UCSD-AML1 (cell line): ENCODE data around the gene DKC1.
A peak's percentile ranks its signal among the peaks of the same experiment; 100 is the strongest.

Experiments used
- DNase-seq: peaks from one replicate; lab custom pipeline; 2025; ENCODE audit not compliant: unreplicated experiment; lab: John Stamatoyannopoulos, UW

DKC1 gene

GRCh38 chrX:154735695-154736393 lies 26.8 kb upstream of the DKC1 start:
- DNase-seq: no peak

GRCh38 chrX:154737136-154737535 lies 25.5 kb upstream of the DKC1 start:
- no peak for DNase-seq

GRCh38 chrX:154738011-154738738 lies 24.5 kb upstream of the DKC1 start:
- peak; percentile 36 for DNase-seq

- no peak for DNase-seq
Observed at GRCh38 chrX:154739952-154740465, 22.7 kb upstream of the DKC1 start.

GRCh38 chrX:154742613-154743012 lies 20.1 kb upstream of the DKC1 start:
- no peak for DNase-seq

- no peak for DNase-seq
Observed at GRCh38 chrX:154748712-154749339, 13.8 kb upstream of the DKC1 start.

- no peak for DNase-seq
Observed at GRCh38 chrX:154749856-154750255, 12.8 kb upstream of the DKC1 start.

- no peak for DNase-seq
Observed at GRCh38 chrX:154750301-154751202, 12.1 kb upstream of the DKC1 start, which contains the start of gene GAB3. Gene GAB3 (minus strand): TSS chrX:154751077. CDS start chrX:154751025, 52 bp downstream.

GRCh38 chrX:154751203-154751668 lies 11.4 kb upstream of the DKC1 start:
- peak; percentile 54 for DNase-seq

GRCh38 chrX:154751669-154752271 lies 10.9 kb upstream of the DKC1 start:
- DNase-seq: no peak

- no peak for DNase-seq
Observed at GRCh38 chrX:154758696-154759095, 4.0 kb upstream of the DKC1 start.

GRCh38 chrX:154761977-154762536 lies 607 bp upstream of the DKC1 start:
- DNase-seq: no peak

- DNase-seq: no peak
Observed at GRCh38 chrX:154774622-154775021, 12.0 kb downstream of the DKC1 start.

GRCh38 chrX:154775419-154776349 lies 13.0 kb downstream of the DKC1 start:
- DNase-seq: no peak

- no peak for DNase-seq
Observed at GRCh38 chrX:154776753-154777152, 14.1 kb downstream of the DKC1 start.

GRCh38 chrX:154779261-154779660 lies 16.6 kb downstream of the DKC1 start:
- no peak for DNase-seq

GRCh38 chrX:154780968-154781367 lies 18.3 kb downstream of the DKC1 start:
- DNase-seq: no peak

- no peak for DNase-seq
Observed at GRCh38 chrX:154784149-154784995, 21.7 kb downstream of the DKC1 start.
